Mammary epithelial cell (primary cell): ENCODE measurements around the gene RPL3.

Experiments used
- CTCF ChIP-seq, 2 donors: IDR thresholded peaks in 1 of 2; conservative IDR thresholded peaks in 1 of 2; 2 replicates each; pipeline ENCODE4 v1.5.1; 2011 to 2012; ENCODE audit warnings: inconsistent platforms in 2 of 2, low read length in 2 of 2, mild to moderate bottlenecking in 2 of 2, control low read depth in 1 of 2, low read depth in 1 of 2; ENCODE audit not compliant: insufficient read depth in 1 of 2; ENCODE audit errors: extremely low read depth in 1 of 2
- EZH2 ChIP-seq: IDR thresholded peaks from 2 replicates; pipeline ENCODE4 v1.6.1; 2012; ENCODE audit warnings: low read length, inconsistent platforms, borderline replicate concordance

GRCh38 chr22:39362271-39362670 lies 42.8 kb upstream of the RPL3 start:
- TF ChIP-seq CTCF (conservative IDR thresholded peaks at IDR 0.05 in 1 of 2, IDR thresholded peaks at IDR 0.05 in 1 of 2; ENCODE audit: extremely low read depth in 1 of 2, insufficient read depth in 1 of 2, low read depth in 1 of 2, low read length in 2 of 2), result no peak
- TF ChIP-seq EZH2, result no peak
